Retinal pigment epithelial cell (primary cell): ENCODE measurements around the gene ALKBH7.
"Not testable (repeated sequence)": the region's sequence is repeated elsewhere in the genome, so short reads cannot be mapped to it uniquely, and the experiment has no call there.

ENCODE experiments used
- DNase-seq: peaks from one replicate; pipeline ENCODE4 v3.0.0-alpha.2; 2010; ENCODE audit warnings: low read depth
- H3K4me3 ChIP-seq: 2 replicates; pipeline ENCODE4 v1.5.1; 2011; ENCODE audit warnings: mild to moderate bottlenecking, low read length, control low read depth, moderate library complexity
- TF ChIP-seq, protein P1 (sequence below): conservative IDR thresholded peaks from 2 replicates; pipeline ENCODE4 v1.5.1; 2011; ENCODE audit warnings: low read depth, low read length, control low read depth, inconsistent platforms

The ALKBH7 gene

GRCh38 chr19:6357174-6357573 lies 15.4 kb upstream of the ALKBH7 start:
- no peak for DNase-seq
- TF ChIP-seq, protein P1, sequence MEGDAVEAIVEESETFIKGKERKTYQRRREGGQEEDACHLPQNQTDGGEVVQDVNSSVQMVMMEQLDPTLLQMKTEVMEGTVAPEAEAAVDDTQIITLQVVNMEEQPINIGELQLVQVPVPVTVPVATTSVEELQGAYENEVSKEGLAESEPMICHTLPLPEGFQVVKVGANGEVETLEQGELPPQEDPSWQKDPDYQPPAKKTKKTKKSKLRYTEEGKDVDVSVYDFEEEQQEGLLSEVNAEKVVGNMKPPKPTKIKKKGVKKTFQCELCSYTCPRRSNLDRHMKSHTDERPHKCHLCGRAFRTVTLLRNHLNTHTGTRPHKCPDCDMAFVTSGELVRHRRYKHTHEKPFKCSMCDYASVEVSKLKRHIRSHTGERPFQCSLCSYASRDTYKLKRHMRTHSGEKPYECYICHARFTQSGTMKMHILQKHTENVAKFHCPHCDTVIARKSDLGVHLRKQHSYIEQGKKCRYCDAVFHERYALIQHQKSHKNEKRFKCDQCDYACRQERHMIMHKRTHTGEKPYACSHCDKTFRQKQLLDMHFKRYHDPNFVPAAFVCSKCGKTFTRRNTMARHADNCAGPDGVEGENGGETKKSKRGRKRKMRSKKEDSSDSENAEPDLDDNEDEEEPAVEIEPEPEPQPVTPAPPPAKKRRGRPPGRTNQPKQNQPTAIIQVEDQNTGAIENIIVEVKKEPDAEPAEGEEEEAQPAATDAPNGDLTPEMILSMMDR: no peak
- H3K4me3 ChIP-seq: no peak overlapping the region

- no peak overlapping the region for H3K4me3 ChIP-seq
- DNase-seq: no peak
- TF ChIP-seq, protein P1: no peak
Measured at GRCh38 chr19:6358003-6358402, 14.6 kb upstream of the ALKBH7 start.

DNA sequence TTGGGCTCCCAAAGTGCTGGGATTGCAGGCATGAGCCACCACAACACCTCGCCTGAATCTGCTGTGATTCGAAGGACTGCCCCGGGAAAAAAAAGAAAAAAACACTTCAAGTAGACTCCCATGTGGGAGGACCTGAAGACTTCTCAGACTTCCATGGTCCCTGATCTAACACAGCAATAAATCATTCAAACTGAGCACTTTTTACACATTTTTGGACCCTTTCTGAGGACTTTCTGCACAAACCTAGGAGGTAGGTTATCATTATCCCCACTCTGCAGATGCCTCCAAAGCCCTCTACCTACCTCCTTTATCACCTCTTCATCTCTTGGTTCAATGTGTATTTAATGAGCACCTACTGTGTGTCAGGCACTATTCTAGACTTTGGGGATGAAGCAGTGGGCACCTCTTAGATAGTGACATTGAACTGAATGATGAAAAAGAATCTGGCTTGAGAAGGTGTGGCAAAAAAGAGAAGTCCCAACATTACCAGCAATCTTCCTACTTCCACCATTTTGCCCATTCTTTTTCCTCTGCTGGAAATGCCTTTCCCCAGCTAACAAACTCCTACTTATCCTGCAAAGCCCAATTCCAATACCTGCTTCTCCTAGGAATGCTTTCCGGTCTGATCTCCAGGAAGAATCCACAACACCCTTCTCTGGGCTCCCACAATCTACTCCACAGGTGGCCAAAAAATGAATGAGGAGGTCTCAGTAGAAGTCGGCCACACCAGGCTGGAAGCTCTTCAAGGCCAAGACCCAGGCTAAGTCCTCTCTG lies 12.8 kb upstream of the ALKBH7 start:
- no peak for DNase-seq
- TF ChIP-seq, protein P1: no peak
- no peak overlapping the region for H3K4me3 ChIP-seq

DNA sequence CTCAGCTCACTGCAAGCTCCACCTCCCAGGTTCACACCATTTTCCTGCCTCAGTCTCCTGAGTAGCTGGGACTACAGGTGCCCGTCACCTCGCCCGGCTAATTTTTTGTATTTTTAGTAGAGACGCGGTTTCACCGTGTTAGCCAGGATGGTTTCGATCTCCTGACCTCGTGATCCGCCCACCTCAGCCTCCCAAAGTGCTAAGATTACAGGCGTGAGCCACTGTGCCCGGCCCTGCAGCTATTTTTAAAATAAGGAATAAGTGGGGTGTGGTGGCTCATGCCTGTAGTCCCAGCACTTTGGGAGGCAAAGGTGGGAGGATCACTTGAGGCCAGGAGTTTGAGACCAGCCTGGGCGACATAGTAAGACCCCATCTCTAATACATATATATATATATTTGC lies 12.1 kb upstream of the ALKBH7 start:
- H3K4me3 ChIP-seq, DNase-seq: not testable (repeated sequence)

DNA sequence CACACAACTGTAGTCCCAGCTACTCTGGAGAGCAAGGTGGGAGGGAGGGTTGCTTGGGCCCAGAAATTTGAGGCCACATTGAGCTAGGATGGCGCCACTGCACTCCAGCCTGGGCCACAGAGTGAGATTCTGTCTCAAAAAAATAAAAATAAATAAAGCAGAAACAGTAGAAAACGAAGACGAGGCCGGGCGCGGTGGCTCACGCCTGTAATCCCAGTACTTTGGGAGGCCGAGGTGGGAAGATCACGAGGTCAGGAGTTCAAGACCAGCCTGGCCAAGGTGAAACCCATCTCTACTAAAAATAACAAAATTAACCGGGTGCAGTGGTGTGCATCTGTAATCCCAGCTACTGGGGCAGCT lies 11.8 kb upstream of the ALKBH7 start:
- DNase-seq: not testable (repeated sequence)
- H3K4me3 ChIP-seq: peak overlapping the region; percentile 76

DNA sequence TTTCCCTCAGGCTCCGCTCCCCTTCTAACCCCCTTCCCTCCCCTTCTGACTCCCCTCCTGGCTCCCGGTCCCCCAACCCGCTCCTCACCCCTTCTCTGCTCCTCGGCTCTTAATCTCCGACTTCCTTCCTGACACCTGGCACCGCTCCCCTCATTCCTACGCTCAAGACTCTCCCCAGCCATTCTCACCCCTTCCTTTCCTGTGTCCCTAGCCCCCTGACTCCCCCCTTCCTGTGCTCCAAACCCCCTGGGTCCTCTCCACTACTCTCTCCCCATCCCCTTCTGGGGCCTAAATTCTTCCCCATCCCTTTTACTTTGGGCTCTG lies 10.6 kb upstream of the ALKBH7 start:
- DNase-seq: no peak
- TF ChIP-seq, protein P1: no peak
- H3K4me3 ChIP-seq: peak overlapping the region; percentile 76

- TF ChIP-seq, protein P1: no peak
- H3K4me3 ChIP-seq: peak overlapping the region; percentile 76
- DNase-seq: no peak
Measured at GRCh38 chr19:6362351-6362801, 10.2 kb upstream of the ALKBH7 start.

DNA sequence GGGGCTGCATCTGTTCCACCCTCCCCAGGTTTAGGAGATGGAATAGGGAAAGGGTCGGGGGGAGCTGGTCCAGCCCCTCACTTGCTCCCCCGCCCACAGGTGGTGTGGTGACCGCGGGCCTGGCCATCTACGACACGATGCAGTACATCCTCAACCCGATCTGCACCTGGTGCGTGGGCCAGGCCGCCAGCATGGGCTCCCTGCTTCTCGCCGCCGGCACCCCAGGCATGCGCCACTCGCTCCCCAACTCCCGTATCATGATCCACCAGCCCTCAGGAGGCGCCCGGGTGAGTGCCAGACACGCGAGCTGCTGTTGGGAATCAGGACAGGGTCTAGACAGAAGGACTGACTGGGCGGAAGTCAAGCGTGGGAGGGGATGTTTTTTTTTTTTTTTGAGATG lies 8.2 kb upstream of the ALKBH7 start:
- TF ChIP-seq, protein P1: no peak
- DNase-seq: no peak
- H3K4me3 ChIP-seq: no peak overlapping the region
